ENCODE data around the gene SEMA6A.

- TF ChIP-seq POLR2A (IDR thresholded peaks at IDR 0.05; ENCODE audit: low read length) = no peak
- TF ChIP-seq GATA1 (IDR thresholded peaks at IDR 0.05; ENCODE audit: low read depth, low read length) = no peak
These were observed 72.5 kb downstream of the SEMA6A start for GRCh38 chr5:116502138-116502537.
